Hematopoietic multipotent progenitor cell treated with erythropoietin and hydrocortisone succinate and interleukin-3 and kit ligand, for 6 days (in vitro differentiated cells): ENCODE measurements around the gene AP3B1.

Experiments
- DNase-seq: peaks from one replicate; pipeline ENCODE4 v3.0.0-alpha.2; 2015

AP3B1 gene

DNA sequence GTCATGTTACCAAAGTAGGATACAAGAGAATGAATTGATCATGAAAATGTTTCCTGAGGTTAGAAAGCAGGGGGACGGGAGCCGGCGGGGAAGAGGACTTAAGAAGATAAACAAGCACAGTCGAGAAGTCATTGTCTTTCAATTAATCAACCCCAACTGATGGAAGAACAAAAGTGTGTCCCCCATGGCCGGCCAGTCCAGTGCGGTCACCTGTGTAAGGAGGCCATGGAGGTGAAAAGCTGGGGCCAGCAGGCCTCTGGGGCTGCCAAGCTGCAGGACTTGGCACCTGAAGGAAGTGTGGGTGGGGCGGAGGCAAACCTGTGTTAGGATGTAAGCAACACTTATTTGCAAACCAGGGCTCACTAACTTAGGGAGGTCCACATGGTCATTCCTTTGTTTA lies 295.1 kb downstream of the AP3B1 start:
- no peak for DNase-seq

DNA sequence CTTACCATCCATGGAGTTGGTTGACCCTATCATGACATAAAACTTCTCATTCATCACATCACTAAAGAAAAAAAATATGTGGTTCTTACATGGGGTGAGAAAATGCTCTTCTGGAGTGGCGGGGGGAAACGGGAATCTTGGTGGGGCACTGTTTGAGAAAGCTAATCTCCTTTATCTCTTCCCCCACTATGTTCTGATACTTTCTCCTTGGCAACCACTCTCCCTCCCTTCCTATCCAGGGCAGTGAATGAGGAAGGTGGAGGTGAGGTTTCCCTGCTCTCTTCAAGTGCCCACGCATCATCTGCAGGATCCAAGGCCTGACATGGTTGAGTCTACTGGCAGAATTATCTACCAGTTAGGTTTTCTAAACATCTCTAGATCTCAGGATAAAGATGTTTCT lies 297.6 kb downstream of the AP3B1 start:
- DNase-seq, result no peak

- no peak for DNase-seq
Measured at GRCh38 chr5:77995793-77996409, 298.6 kb downstream of the AP3B1 start.

GRCh38 chr5:77994943-77995342 lies 299.6 kb downstream of the AP3B1 start:
- DNase-seq, result no peak

GRCh38 chr5:77993855-77994318 lies 300.6 kb downstream of the AP3B1 start:
- no peak for DNase-seq

GRCh38 chr5:77993141-77993854 lies 301.2 kb downstream of the AP3B1 start:
- no peak for DNase-seq

DNA sequence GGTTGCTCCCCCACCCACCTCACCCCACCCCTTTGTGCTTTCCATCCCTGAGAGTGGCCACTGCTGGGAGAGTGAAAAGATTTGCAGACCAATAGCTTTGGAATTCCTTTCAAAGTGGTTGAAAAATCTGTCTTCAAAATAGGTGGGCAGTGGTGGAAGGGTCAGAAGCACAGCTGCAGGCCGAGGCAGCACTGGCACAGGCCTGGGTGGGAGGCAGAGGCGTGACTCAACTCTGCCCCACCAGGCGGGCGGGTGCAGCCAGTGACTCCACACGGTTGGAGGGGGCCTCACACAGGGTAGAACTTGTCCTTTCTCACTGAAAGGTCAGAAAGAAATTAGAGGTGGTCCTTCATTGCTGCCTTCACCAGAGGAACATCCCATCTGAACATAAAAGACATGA lies 303.4 kb downstream of the AP3B1 start:
- DNase-seq, result no peak

DNA sequence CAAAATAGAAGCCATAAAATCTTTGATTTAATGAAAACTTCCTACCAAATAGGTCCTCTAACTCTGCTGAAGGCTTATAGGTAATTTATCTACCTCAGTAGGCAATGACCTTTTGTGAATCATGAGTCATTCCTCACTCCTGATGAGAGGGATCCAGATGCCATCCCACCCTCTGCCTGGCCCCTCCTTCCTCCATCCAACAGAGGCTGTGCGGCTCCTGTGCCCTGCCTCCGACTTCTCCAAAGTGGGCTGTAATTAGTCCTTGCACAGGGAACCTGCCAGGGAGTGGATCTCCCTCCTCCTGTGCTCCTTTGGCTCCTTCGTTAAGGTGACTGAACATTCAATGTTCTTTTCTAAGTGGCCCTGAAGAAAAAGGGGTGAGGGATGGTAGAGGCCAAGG lies 304.5 kb downstream of the AP3B1 start:
- no peak for DNase-seq

- no peak for DNase-seq
Measured at GRCh38 chr5:77987988-77988387, 306.5 kb downstream of the AP3B1 start.

GRCh38 chr5:77987331-77987730 lies 307.2 kb downstream of the AP3B1 start:
- peak; percentile 27 for DNase-seq

GRCh38 chr5:77986261-77986660 lies 308.2 kb downstream of the AP3B1 start:
- DNase-seq, result no peak

DNA sequence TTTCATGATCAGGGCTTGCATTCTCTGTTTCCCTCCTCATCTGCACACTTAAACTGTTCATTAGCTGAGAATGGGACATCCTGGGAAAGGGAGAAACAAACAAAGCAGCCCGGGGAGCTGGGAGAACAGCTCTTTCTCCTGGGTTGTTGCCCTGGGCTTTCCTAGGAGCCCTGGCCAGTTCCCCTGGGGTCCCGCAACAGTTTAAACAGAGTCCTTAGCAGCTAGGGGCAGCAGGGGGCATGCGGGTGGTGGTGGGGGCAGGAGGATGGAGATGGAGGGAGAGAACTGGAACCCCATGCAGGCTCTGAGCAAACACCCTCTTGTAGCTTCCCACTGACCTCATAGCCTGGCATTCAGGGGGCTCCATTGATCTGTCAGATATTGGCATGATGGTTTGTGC lies 309.3 kb downstream of the AP3B1 start:
- DNase-seq, result no peak

- no peak for DNase-seq
Measured at GRCh38 chr5:77984587-77984986, 309.9 kb downstream of the AP3B1 start.

DNA sequence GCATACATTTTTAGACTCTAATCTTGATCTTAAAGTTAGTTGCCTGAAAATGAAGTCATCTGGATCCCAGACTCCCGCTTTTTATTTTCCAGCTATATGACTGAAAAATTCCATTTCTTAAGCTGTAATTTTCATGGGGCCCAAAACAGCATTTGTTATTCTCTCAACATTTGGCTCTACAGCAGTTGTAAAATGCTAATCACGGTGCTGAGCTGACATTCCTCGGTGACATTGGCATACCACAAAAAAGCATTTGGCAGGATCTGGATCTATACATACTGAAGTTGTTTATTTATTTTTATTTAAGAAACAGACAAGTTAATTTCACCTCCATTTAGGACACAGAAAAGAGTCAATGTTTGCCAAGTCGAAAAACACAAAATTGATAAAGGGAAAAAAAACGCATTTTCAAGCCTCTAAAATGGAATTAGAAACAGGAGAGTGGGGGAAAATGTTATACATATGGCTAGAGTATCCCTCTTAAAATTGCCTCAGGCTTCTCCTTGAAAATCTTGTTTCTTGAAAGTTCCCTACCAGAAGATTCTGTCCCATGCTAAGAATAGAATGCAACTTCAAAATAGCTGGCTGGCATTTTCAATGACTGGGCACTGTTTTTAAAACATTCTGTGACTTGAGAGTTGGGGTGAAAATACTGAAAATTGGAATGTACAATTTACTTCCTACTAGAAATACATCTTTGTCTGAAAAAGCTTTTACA lies 310.9 kb downstream of the AP3B1 start:
- DNase-seq, result no peak

DNA sequence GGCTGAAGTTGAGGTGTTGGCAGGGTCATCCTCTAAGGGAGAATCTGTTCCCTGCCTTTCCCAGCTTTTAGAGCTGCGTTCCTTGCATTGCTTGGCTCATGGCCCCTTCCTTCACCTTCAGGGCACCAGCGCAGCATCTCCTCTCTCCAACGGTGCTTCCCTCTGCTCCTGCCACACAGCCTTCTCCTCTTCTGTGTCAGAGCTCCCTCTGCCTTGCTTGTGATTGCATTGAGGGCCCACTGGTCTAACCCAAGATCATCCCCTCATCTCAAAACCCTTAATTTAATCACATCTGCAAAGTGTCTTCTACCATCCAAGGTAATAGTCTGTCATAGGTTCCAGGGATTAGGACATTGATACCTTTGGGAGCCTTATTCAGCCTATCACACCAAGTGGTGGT lies 312.7 kb downstream of the AP3B1 start:
- DNase-seq, result no peak

- no peak for DNase-seq
Measured at GRCh38 chr5:77974576-77974975, 319.9 kb downstream of the AP3B1 start.

- DNase-seq, result peak; percentile 10
Measured at GRCh38 chr5:77973253-77973609, 321.3 kb downstream of the AP3B1 start.

DNA sequence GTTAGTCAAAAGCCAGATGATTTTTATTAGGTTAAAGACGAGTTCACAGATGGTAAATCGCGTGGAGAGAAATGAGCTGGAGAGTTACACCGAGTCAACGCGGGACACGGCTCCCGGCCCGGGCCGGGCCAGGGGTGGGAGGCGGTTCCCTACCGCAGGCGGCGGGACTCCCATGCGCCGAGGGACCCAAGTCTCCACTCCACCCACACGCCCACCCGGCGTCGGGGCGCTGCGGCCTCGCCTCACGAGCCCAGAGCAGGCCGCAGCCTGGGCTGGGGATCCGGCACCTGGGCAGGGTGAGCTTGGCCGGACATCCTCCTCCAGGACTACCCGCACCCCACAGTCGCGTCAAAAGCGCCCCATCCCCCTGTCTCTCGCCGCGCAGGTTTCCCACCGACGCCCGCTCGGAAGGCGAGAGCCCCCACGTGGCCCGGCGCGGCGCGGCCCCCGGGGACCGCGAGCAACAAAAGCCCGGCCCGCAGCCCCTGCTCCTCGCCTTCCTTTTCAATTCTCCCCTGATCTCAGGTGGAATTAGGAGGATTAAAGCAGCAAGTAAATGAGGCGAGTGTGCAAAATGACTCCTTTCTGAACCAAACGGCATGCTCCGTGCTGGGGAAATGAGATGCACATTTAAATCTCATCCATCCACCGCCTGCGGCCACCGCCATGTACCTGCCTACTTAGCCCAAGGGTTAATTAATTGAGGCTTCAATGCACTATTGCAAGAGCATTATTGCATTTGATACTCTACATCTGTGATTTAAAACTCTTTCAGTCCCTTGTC lies 321.8 kb downstream of the AP3B1 start:
- peak; percentile 15 for DNase-seq

GRCh38 chr5:77971776-77972468 lies 322.6 kb downstream of the AP3B1 start:
- DNase-seq, result peak; percentile 33

GRCh38 chr5:77970891-77971290 lies 323.6 kb downstream of the AP3B1 start:
- no peak for DNase-seq

DNA sequence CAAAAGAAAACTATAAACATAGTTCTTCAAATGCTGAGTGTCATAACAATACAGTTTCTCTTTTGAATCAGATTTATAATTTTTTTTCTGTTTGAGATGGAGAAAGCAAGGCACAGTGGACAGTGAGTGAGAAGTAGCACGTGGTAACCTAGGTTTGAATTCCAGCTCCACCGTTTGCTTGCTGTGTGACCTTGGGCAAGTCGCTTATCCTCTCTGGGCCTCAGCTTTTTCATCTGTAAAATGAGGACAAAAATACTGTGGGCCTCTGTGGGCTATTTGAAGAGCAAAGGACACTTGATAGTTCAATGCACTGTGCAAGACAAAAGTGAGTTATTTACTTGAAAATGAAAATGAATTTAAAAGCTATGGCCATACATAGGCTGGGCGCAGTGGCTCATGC lies 330.7 kb downstream of the AP3B1 start:
- no peak for DNase-seq

- DNase-seq, result peak; percentile 11
Measured at GRCh38 chr5:77960863-77961396, 333.6 kb downstream of the AP3B1 start.
